AG08396 (cell line): ENCODE data around the gene DEXI.
A peak's percentile ranks its signal among the peaks of the same experiment; 100 is the strongest.
"Not testable (repeated sequence)": the region's sequence is repeated elsewhere in the genome, so short reads cannot be mapped to it uniquely, and the experiment has no call there.

ENCODE experiments used
- DNase-seq: peaks from one replicate; pipeline ENCODE4 v3.0.0; 2012; ENCODE audit warnings: low spot score, mixed read lengths

Gene DEXI

GRCh38 chr16:10926867-10927266 lies 15.4 kb downstream of the DEXI start:
- no peak for DNase-seq

- DNase-seq, result no peak
Measured at GRCh38 chr16:10926094-10926493, 16.2 kb downstream of the DEXI start.

GRCh38 chr16:10925285-10925684 lies 17.0 kb downstream of the DEXI start:
- DNase-seq, result not testable (repeated sequence)

- DNase-seq, result no peak
Measured at GRCh38 chr16:10923650-10924214, 18.5 kb downstream of the DEXI start.

- DNase-seq, result no peak
Measured at GRCh38 chr16:10923146-10923649, 19.1 kb downstream of the DEXI start.

- DNase-seq, result peak; percentile 45
Measured at GRCh38 chr16:10922328-10923145, 19.7 kb downstream of the DEXI start.

- no peak for DNase-seq
Measured at GRCh38 chr16:10921536-10922327, 20.5 kb downstream of the DEXI start.

- no peak for DNase-seq
Measured at GRCh38 chr16:10920726-10921427, 21.4 kb downstream of the DEXI start.

- no peak for DNase-seq
Measured at GRCh38 chr16:10919003-10919351, 23.3 kb downstream of the DEXI start.

GRCh38 chr16:10918294-10919002 lies 23.8 kb downstream of the DEXI start:
- DNase-seq, result peak; percentile 87

GRCh38 chr16:10916534-10916933 lies 25.7 kb downstream of the DEXI start:
- no peak for DNase-seq

- DNase-seq, result no peak
Measured at GRCh38 chr16:10911267-10911666, 31.0 kb downstream of the DEXI start.

GRCh38 chr16:10907757-10908045 lies 34.6 kb downstream of the DEXI start:
- no peak for DNase-seq

GRCh38 chr16:10906914-10907756 lies 35.1 kb downstream of the DEXI start:
- no peak for DNase-seq

- DNase-seq, result no peak
Measured at GRCh38 chr16:10906482-10906881, 35.8 kb downstream of the DEXI start.

GRCh38 chr16:10902999-10903398 lies 39.3 kb downstream of the DEXI start:
- DNase-seq, result no peak

GRCh38 chr16:10897134-10897533 lies 45.1 kb downstream of the DEXI start:
- DNase-seq, result no peak

- no peak for DNase-seq
Measured at GRCh38 chr16:10896723-10897122, 45.5 kb downstream of the DEXI start.

GRCh38 chr16:10896165-10896564 lies 46.1 kb downstream of the DEXI start:
- no peak for DNase-seq

- peak; percentile 70 for DNase-seq
Measured at GRCh38 chr16:10895053-10895946, 47.0 kb downstream of the DEXI start.
